Fibroblast of skin of abdomen (primary cell): ENCODE data around the gene FLVCR1.
A peak's percentile ranks its signal among the peaks of the same experiment; 100 is the strongest.
"Not testable (repeated sequence)": the region's sequence is repeated elsewhere in the genome, so short reads cannot be mapped to it uniquely, and the experiment has no call there.

Experiments used
- DNase-seq: peaks from one replicate; pipeline ENCODE4 v3.0.0-alpha.2; 2013

Gene FLVCR1

DNA sequence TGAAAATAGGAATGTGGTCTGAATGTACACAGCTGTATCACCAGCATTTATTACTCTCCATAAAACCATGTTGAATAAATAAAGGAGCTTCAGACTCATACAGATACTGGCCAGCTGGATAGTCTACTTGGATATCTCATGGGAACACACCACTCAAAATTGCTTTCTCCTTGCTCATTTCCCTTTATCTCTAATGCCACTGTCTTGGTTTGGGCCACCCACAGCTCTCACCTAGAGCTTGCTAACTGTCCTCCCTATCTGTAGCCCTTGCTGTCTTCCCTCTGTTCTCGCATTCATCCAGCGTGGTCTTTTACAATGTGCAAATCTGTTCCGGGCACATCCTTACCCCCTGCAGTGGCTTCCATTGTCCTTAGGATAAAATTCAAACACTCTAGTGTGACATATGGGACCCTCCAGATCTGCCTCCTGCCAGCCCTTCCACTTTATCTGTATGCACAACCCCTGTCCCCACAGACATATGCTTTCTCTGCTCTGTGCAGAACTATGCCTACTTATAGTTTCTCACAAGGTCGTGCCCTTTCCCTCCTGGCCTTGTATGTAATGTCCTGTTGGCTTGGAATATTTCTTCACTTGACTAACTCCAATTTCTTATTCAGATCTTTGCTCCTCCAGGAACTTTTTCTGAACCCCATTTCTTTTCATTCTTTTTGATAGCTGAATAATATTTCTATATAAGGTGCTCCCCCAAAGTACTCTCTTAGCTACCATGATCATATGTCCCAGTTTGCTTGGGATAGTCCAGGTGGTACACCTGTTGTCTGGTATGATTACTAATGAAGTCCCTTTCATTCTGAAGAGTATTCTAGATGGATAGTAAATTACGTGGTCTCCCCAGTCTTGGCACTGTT lies 2.9 kb downstream of the FLVCR1 start:
- peak; percentile 9 for DNase-seq

DNA sequence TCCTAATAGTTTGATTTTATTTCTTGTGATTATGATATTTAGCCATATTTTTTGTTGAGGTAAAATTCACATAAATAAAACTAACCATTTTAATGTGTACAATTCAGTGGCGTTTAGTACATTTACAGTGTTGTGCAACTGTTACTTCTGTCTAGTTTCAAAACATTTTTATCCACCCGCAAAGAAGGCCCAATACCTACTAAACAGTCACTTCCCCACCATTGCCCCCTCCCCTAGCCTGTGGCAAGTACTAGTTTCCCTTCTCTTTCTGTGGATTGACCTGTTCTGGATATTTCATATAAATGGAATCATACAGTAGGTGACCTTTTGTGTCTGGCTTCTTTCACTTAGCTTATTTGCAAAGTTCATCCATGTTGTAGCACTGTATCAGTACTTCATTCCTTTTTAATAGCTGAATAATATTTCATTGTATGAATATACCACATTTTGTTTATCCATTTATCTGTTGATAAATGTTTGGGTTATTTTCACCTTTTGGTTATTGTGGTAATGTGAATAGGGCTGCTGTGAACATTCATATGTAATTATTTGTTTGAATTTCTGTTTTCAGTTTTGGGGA lies 4.1 kb downstream of the FLVCR1 start:
- no peak for DNase-seq

DNA sequence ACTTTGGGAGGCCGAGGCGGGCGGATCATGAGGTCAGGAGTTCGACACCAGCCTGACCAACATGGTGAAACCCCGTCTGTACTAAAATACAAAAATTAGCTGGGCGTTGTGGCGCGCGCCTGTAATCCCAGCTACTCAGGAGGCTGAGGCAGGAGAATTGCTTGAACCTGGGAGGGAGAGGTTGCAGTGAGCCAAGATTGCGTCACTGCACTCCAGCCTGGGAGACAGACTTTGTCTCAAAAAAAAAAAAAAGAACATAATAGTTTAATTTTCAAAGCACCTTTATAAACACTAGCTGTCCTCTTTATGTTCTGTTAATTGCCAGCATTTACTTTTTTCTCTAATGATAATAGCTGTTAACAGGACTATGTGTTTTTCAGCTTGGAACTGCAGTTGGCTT lies 5.3 kb downstream of the FLVCR1 start:
- DNase-seq = not testable (repeated sequence)

DNA sequence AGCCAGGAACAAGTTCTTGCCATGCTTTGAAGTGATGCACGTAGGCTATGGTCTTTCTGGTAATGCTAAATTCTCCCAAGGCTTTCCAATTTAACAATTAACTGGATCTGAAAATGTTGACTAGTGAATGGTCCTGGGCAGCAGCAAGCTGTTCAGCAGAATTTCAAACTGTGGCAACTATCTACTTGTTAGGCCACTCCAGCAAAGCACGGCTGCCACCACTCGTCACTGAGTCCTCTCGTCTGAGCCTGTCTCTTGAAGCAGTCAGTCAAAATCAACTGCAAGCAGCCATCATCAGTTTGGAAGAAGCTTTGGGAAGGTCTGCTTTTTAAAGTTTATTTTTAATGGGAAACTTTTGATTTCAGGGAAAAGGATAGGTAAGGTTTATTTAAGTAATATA lies 6.1 kb downstream of the FLVCR1 start:
- DNase-seq = no peak

DNA sequence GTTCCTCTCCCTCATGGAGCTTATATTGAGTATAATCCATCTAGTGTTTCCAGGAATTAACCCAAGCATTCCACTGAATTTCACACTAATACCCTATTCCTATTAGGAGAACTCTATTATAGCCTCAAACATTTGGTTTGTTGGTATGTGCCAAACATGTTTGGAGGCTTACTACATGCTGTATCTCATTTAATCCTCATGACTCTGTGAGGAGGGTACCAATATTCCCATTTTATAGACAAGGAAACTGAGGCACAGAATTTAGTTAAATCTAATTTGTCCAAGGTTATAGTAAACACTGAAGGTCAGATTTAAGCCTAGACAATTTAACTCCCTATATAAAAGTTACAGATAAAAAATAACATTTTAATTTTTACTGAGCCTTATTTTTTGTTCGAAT lies 9.1 kb downstream of the FLVCR1 start:
- no peak for DNase-seq

DNA sequence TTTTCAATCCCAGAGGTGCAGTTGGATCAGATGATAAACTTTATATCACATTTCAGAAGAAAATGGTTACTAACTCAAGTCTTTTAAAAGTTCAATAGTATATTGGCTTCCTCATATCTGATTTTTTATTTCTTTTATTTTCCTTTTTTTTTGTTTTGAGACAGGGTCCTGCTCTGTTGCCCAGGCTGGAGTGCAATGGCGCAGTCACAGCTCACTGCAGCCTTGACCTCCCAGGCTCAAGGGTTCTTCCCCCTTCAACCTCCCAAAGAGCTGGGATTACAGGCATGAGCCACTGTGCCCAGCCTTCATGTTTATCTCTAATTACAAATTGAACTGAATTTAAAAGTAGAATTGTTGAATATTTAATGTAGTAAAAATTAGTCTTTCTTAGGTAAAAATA lies 13.9 kb downstream of the FLVCR1 start:
- no peak for DNase-seq

DNA sequence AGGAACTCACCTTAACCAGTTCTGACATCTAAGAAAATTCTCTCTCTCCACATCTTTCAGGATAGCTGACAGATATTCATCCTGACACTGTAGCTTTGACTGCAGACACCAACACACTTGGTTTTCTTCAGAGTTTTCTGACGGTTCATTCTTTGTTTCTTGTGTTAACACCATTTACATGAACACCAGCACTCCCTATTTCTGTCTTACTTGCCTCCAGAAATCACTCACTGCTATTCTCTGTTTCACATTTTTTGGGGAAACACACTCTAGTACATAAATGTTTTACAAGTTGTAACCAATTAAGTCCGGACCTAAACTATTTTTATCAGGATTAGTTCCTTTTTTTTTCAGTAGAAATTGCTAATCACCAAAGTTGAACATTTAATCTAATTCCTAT lies 15.4 kb downstream of the FLVCR1 start:
- DNase-seq = no peak

DNA sequence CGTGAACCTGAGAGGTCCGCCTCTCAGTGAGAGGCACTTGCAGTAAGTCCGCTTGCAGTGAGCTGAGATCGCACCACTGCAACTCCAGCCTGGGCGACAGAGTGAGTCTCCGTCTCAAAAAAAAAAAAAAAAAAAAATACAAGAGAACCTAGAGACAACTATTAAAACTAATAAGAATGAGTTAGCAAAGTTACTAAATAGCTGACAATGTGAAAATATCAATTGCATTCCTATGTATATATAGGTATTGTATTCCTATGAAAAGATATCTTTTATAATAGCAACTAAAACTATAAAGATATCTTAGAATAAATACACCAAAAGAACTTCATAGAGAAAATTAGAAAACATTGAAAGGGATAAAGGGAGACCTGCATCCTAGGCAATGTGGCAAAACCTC lies 20.3 kb downstream of the FLVCR1 start:
- no peak for DNase-seq

DNA sequence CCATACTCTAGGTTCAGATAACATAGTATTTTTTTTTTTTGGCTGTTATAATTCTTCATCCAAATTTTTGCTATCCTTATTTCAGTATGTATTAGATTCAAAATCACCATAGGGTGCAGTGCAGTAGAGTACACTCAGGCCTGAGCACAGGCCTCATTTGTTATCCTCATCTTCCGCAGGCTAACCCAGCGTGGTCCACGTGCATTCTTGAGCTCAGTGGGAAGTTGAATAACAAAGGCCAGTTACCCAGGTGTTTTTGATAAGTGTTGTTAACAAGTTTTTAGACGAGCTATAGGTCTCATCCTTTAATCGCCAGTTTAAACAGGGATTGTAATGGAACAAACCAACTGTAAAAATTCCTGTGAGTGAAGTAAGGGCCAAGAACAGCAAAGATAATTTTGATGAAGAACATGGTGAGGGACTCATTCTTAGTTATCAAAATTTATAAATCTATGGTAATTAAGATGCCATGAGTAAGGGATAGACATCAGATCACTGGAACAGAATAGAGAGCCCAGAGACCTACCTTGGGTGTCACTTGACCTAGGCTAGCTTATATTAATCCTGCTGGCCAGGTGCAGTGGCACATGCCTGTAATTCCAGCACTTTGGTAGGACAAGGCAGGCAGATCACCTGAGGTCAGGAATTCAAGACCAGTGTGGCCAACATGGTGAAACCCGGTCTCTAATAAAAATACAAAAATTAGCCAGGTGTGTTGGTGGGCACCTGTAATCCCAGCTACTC lies 22.0 kb downstream of the FLVCR1 start:
- DNase-seq = peak; percentile 21

DNA sequence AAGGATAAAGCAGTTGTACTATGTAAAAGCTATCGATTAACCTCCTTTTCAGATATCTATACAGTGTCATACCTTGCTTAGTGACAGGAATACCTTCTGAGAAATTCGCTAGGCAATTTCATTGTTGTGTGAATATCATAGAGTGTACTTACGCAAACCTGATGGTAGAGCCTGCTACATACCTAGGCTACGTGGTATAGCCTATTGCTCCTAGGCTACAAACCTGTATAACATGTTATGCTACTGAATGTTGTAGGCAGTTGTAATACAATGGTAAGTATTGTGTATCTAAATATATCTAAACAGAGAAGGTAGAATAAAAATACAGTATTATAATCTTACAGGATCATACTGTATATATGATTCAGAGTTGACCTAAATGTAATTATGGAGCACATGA lies 26.5 kb downstream of the FLVCR1 start:
- DNase-seq = no peak

DNA sequence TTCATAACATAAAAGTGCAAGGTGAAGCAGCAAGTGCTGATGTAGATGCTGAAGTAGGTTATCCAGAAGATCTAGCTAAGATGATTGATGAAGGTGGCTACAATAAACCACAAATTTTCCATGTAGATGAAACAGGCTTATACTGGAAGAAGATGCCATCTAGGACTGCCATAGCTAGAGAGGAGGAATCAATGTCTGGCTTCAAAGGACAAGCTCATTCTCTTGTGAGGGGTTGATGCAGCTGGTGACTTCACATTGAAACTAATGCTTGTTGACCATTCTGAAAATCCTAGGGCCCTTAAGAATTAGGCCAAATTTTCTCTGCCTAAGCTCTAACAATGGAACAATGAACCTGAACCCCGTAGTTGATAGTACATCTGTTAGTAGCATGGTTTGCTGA lies 34.0 kb downstream of the FLVCR1 start:
- DNase-seq = no peak

DNA sequence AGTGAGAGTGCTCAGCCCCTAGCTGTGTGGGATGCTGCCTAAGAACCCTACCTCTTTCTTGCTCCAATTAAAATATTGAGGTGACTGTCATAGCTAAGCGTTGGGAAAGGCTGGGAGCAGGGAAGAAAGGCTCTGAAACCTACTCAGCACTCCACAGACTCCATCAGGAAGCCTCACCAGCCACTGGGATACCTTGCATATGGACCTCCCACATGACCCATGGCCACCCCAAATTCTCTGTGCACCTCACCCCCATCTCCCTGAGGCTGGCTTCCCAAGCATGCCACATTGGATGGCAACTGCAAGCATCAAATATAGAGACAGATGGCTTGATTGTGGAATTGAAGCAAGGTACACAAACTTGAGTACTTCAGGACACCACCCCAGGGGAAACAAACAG lies 41.8 kb downstream of the FLVCR1 start:
- DNase-seq = no peak

DNA sequence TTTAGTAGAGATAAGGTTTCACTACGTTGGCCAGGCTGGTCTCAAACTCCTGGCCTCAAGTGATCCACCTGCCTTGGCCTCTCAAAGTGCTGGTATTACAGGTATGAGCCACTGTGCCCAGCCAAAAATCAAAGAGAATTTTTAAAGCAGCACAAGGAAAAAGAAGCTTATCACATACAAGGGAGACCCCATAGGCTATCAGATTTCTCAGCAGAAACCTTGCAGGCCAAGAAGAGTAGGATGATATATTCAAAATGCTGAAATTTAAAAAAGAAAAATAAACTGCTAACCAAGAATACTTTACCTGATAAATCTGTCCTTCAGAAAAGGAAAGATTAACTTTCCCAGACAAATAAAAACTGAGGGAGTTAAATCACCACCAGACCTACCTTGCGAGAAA lies 43.2 kb downstream of the FLVCR1 start:
- no peak for DNase-seq

DNA sequence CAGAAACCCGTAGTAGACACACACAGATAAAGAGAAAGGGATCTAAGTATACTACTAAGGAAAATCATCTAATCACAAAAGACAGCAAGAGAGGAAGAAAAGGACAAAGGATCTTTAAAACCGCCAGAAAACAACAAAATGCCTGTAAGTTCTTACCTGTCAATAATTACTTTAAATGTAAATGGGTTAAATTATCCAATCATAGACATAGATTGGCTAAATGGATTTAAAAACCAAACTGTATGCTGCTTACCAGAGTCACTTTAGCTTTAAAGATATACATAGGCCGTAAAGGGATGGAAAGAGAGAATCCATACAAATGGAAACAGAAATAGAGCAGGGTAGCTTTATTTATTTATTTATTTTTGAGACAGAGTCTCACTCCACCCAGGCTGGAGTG lies 44.0 kb downstream of the FLVCR1 start:
- no peak for DNase-seq

DNA sequence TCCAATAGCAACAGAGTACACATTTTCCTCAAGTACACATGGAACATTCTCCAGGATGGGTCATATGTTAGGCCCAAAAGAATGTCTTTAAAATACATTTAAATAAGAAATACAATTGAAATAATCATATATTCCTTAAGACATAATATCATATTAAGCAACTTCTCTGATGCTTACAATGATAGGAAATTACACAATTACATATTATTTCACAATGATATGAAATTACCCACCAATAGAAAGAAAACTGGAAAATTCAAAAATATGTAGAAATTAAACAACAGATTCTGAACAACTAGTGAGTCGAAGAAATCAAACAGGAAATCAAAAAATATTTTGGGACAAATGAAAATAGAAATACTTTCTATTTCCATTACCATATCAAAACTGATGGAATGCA lies 45.6 kb downstream of the FLVCR1 start:
- no peak for DNase-seq

DNA sequence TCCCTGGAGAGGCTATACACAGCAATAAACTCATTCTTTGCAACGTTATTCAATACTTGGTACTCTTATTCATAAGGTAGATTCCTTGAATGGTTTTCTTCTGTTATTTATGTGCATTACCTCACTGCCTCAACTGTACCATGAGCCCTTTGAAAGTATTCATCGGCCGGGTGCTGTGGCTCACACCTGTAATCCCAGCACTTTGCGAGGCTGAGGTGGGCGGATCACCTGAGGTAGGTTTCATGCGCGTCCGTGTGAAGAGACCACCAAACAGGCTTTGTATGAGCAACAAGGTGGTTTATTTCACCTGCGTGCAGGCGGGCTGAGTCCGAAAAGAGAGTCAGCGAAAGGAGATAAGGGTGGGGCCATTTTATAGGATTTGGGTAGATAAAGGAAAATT lies 50.0 kb downstream of the FLVCR1 start:
- DNase-seq = not testable (repeated sequence)

DNA sequence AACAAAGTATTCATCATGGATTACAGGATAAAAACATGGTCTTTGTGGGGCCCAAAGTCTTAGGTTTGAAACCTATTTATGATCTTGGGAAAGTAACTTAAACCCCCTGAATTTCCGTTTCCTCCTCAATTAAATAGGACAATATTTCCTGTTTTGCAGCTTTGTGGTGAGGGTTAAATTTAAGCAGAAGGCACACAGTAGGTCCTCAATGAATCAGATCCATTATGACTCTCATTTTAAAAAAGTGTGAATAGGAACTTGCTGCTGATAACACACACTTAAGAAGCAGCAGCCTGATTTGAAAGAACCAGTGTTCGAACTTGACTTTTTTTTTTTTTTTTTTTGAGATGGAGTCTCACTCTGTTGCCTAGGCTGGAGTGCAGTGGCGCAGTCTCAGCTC lies 50.9 kb downstream of the FLVCR1 start:
- DNase-seq = no peak

DNA sequence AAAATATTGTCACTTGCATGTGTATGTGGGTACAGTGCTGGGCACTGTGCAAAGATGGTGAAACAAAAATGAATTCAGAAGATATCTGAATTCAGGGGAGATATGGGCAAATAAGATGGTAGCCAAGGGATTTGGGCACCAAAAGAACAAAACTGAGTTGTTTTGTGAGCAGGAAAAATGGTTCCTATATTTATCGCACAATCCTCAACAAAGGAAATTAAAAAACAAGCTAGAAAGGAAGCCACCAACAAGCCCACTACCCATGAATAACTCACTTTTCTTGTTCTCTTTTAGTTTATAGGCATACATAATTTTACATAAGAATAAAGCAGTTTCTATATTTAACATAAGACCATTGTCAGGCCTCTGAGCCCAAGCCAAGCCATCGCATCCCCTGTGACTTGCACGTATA lies 51.6 kb downstream of the FLVCR1 start:
- no peak for DNase-seq

DNA sequence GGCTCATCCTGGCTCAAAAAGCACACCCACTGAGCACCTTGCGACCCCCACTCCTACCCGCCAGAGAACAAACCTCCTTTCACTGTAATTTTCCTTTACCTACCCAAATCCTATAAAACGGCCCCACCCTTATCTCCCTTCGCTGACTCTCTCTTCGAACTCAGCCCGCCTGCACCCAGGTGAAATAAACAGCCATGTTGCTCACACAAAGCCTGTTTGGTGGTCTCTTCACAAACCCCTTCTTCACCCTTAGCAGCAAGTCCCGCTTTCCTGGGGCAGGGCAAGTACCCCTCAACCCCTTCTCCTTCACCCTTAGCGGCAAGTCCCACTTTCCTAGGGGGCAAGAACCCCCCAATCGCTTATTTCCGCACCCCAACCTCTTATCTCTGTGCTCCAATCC lies 52.1 kb downstream of the FLVCR1 start:
- DNase-seq = not testable (repeated sequence)

DNA sequence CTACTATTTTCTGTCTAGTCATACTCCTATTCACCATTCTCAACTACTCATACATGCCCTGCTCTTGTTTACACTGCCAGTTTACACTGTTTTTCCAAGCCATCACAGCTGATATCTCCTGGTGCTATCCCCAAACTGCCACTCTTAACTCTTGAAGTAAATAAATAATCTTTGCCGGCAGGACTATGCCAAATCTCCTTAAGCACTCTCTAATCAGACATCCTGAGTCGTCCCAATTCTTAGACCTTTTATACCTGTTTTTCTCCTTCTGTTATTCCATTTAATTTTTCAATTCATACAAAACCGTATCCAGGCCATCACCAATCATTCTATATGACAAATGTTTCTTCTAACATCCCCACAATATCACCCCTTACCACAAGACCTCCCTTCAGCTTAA lies 55.6 kb downstream of the FLVCR1 start:
- DNase-seq = not testable (repeated sequence)

DNA sequence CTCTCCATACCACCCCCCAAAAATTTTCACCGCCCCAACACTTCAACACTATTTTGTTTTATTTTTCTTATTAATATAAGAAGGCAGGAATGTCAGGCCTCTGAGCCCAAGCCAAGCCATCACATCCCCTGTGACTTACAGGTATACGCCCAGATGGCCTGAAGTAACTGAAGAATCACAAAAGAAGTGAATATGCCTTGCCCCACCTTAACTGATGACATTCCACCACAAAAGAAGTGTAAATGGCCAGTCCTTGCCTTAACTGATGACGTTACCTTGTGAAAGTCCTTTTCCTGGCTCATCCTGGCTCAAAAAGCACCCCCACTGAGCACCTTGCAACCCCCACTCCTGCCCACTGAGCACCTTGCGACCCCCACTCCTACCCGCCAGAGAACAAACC lies 56.0 kb downstream of the FLVCR1 start:
- not testable (repeated sequence) for DNase-seq

DNA sequence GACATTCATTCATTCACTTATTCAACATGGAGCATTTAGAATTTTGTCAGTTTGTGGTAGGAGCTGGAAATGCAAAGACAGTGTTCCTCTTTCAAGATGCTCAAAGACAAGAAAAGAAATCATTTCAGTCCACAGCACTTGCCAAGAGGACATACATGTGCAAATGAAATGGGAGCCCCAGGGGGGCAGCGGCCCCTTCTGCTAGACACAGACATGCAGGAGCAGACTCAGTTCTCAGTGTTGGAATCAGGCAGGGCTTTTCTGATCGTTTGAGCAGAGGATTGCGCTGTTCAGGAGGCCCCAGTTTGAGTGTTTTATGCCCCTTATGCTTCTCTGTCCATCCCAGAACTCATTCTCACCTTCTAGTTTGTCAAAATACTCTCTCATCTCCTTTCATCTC lies 56.7 kb downstream of the FLVCR1 start:
- no peak for DNase-seq

DNA sequence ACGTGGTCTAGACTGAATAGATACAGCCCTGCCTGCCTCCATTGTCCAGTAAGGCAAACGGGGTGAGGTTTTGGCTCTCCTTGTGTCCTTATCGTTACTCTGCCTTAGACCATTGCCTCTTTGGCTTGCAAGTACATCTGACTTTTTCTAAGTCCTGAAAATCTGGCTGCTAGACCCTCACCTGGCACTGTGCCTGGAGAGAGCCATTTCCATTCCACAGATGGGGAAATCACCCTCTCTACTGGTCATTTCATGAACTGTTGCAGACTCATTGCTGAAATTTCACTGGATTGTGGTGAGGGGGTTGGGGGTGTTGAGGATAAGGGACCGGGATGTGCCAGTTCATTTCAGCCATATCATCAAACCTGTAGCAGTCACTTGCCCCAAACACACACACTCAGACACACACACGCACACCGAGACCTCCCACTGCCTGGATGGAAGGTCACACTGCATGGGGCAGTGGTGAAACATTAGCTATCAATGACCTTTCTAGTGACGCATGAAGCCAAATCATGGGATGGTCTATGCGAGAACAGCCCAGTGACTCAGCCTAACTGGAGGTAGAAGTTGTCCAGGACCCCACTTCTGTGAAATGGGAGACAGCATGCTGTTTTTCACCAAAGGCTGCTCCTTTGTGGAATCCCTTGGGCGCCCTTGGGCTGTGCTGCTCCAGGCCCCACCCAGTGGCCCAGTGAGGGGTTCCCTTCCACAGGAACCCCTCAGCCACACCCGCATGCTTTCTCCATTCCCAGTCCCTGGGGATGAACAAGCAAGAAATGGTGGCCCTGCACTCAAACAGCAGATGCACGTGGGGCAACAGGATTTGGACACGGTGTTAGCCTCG lies 57.4 kb downstream of the FLVCR1 start:
- DNase-seq = peak; percentile 49
